Embryonic facial prominence (tissue), 1 donor: Measurements from ENCODE around the gene PARD3B.

Experiments used
- DNase-seq: peaks from one replicate; pipeline ENCODE4 v3.0.0-alpha.2; 2016; ENCODE audit errors: extremely low spot score

The PARD3B gene

GRCh38 chr2:205650450-205650849, 1105.2 kb downstream of the PARD3B start:
- DNase-seq: no peak

- no peak for DNase-seq
Measured at GRCh38 chr2:205650931-205651330, 1105.7 kb downstream of the PARD3B start.

GRCh38 chr2:205651719-205652118, 1106.4 kb downstream of the PARD3B start:
- no peak for DNase-seq

- DNase-seq: no peak
Measured at GRCh38 chr2:205654878-205655605, 1109.8 kb downstream of the PARD3B start.

- DNase-seq: peak; percentile 73
Measured at GRCh38 chr2:205655779-205656456, 1110.6 kb downstream of the PARD3B start.

- no peak for DNase-seq
Measured at GRCh38 chr2:205656461-205656860, 1111.2 kb downstream of the PARD3B start.

- DNase-seq: no peak
Measured at GRCh38 chr2:205656941-205657340, 1111.7 kb downstream of the PARD3B start.

GRCh38 chr2:205657579-205657978, 1112.3 kb downstream of the PARD3B start:
- no peak for DNase-seq

GRCh38 chr2:205658068-205658467, 1112.8 kb downstream of the PARD3B start:
- no peak for DNase-seq

- DNase-seq: no peak
Measured at GRCh38 chr2:205658572-205658971, 1113.3 kb downstream of the PARD3B start.

GRCh38 chr2:205659922-205660321, 1114.6 kb downstream of the PARD3B start:
- no peak for DNase-seq

- no peak for DNase-seq
Measured at GRCh38 chr2:205660521-205661124, 1115.3 kb downstream of the PARD3B start.

GRCh38 chr2:205661281-205661680, 1116.0 kb downstream of the PARD3B start:
- DNase-seq: no peak

GRCh38 chr2:205662206-205662965, 1117.1 kb downstream of the PARD3B start:
- no peak for DNase-seq

GRCh38 chr2:205665791-205666190, 1120.5 kb downstream of the PARD3B start:
- no peak for DNase-seq
